GM12878 (cell line): ENCODE data around the gene MDC1. TPM values are rescaled to one million over a fixed set of nuclear protein-coding genes. Genes with fewer than 3 reads are reported as not detected.

Experiments used
- BACH1 ChIP-seq: fragments of 450-650 bp; IDR thresholded peaks from 2 replicates; pipeline ENCODE4 v1.6.1; 2017; ENCODE audit warnings: mild to moderate bottlenecking, borderline replicate concordance
- CEBPZ ChIP-seq: fragments of 150-350 bp; IDR thresholded peaks from 2 replicates; pipeline ENCODE4 v1.6.1; 2016; ENCODE audit warnings: low read depth, low read length
- CREB1 ChIP-seq: IDR thresholded peaks from 2 replicates; pipeline ENCODE4 v1.6.1; 2012; ENCODE audit warnings: low read depth, mild to moderate bottlenecking, inconsistent platforms
- NR2C1 ChIP-seq: fragments of 450-650 bp; IDR thresholded peaks from 2 replicates; pipeline ENCODE4 v1.6.1; 2017; ENCODE audit warnings: antibody characterized with exemption, mild to moderate bottlenecking, moderate library complexity
- PAX5 ChIP-seq: IDR thresholded peaks from 2 replicates; pipeline ENCODE4 v1.6.1; 2011; ENCODE audit warnings: low read depth, low read length, borderline replicate concordance
- RAD51 ChIP-seq: fragments of 450-650 bp; IDR thresholded peaks from 2 replicates; pipeline ENCODE4 v1.6.1; 2016; ENCODE audit warnings: moderate library complexity, mild to moderate bottlenecking, inconsistent platforms
- RUNX3 ChIP-seq: IDR thresholded peaks from 2 replicates; pipeline ENCODE4 v1.6.1; 2012; ENCODE audit warnings: low read length, inconsistent platforms
- SMAD5 ChIP-seq: IDR thresholded peaks from 2 replicates; pipeline ENCODE4 v1.6.1; 2016; ENCODE audit warnings: antibody characterized with exemption, low read depth
- YY1 ChIP-seq: IDR thresholded peaks from 2 replicates; pipeline ENCODE4 v1.6.1; 2011; ENCODE audit warnings: low read depth, mild to moderate bottlenecking, low read length
- ZBED1 ChIP-seq: IDR thresholded peaks from 2 replicates; pipeline ENCODE4 v1.6.1; 2016; ENCODE audit warnings: borderline replicate concordance
- polyA plus RNA-seq, 11 experiments: library from polyadenylated mRNA; depleted of rRNA in 4 of 11; unstranded in 6 of 11; stranded (reverse) in 5 of 11; fragments of >200 nt; fragmentation: Nextera tagmentation in 4 of 11; fragmentation: Illumina TruSeq in 1 of 11; extraction: Ambion mirVana in 4 of 11; extraction: Trizol in 1 of 11; gene quantifications; 1 replicate in 1 of 11; 2 replicates in 10 of 11; pipeline versions ENCODE4 v1.2.1 to v1.2.3, GENCODE V29; 2011 to 2016; ENCODE audit warnings: inconsistent platforms in 2 of 11, missing spikeins in 2 of 11, low read depth in 1 of 11
- total RNA-seq, 4 experiments: library from RNA; depleted of rRNA in 3 of 4; stranded (reverse); fragments of >200 nt in 3 of 4; fragmentation: Illumina TruSeq in 1 of 4; extraction: Trizol in 1 of 4; gene quantifications; 2 replicates each; pipeline versions ENCODE4 v1.2.1 to v1.2.3, GENCODE V29; 2013 to 2021

The MDC1 gene
- total and polyA plus RNA-seq, 10 of the 15 experiments (the other 5 are each of a cell fraction or from before 2014, with no cell fraction given) = 5.1 to 62.5 (median 22.4) TPM

- TF ChIP-seq CEBPZ (no peak), PAX5 (no peak), YY1 (peak; percentile 84), CREB1 (peak; percentile 69), BACH1 (peak; percentile 49; the same call in 1 of the 2 replicates), ZBED1 (0 out of 2 replicates have a peak, but pooled peaks have one; percentile 45), RUNX3 (peak; percentile 64), NR2C1 (no peak), RAD51 (no peak), SMAD5 (peak; percentile 66; the same call in 1 of the 2 replicates)
Measured at GRCh38 chr6:30672445-30673253, 44.4 kb downstream of the MDC1 start, which contains the start of gene DHX16 (continued).
